ENCODE measurements around the gene ZNRF1. TPM values are rescaled to one million over a fixed set of nuclear protein-coding genes. Genes with fewer than 3 reads are reported as not detected.

ZNRF1 gene
- total RNA-seq, 1 experiment from 2014 or later = 55.1 TPM

GRCh38 chr16:75039941-75040340, 41.1 kb downstream of the ZNRF1 start:
- no peak for TF ChIP-seq CTCF (conservative IDR thresholded peaks at IDR 0.05; ENCODE audit: low read depth, low read length)
- TF ChIP-seq EZH2 (IDR thresholded peaks at IDR 0.05; ENCODE audit: borderline replicate concordance, low read depth, low read length, poor library complexity, severe bottlenecking) = no peak
- ChIA-PET CTCF (no interaction called here), POLR2A (ENCODE audit: low non-redundant PET) (no interaction called here)
- intact Hi-C loops (cut with micrococcal nuclease; ENCODE audit: unreplicated experiment) = loop anchor here (5.0 kb wide), 1 partner anchor 38 kb away; no protein-coding TSS in a partner anchor
- H3K4me3 ChIP-seq (ENCODE audit: low read depth, low read length, poor library complexity, severe bottlenecking) = no peak overlapping the region
- H3K27me3 ChIP-seq (replicated peaks; ENCODE audit: insufficient read depth, low read depth, low read length, poor library complexity) = no peaks in the 10 kb centered on the region
- H3K27ac ChIP-seq (ENCODE audit: low read depth, low read length, poor library complexity, severe bottlenecking) = no peak overlapping the region
- peaks cover 4% of the 10 kb centered on the region for H3K4me1 ChIP-seq (ENCODE audit: insufficient read depth, low read length, poor library complexity, severe bottlenecking)
- no peak for DNase-seq (ENCODE audit: low spot score)
- no peaks in the 10 kb centered on the region for H3K36me3 ChIP-seq (ENCODE audit: insufficient read depth, low read length, poor library complexity, severe bottlenecking)
- no TSS peak for BruUV-seq (replicated peaks)
- peaks cover 11% of the 10 kb centered on the region for H3K9me3 ChIP-seq (ENCODE audit: low read depth, low read length, poor library complexity, severe bottlenecking)

- Histone ChIP-seq H3K27ac (ENCODE audit: low read depth, low read length, poor library complexity, severe bottlenecking) (no peak overlapping the region), H3K4me1 (ENCODE audit: insufficient read depth, low read length, poor library complexity, severe bottlenecking) (peaks cover 16% of the 10 kb centered on the region)
- TF ChIP-seq CTCF (conservative IDR thresholded peaks at IDR 0.05; ENCODE audit: low read depth, low read length) (no peak), EZH2 (IDR thresholded peaks at IDR 0.05; ENCODE audit: borderline replicate concordance, low read depth, low read length, poor library complexity, severe bottlenecking) (no peak)
These were observed 43.8 kb downstream of the ZNRF1 start for GRCh38 chr16:75042426-75043174.

GRCh38 chr16:75043175-75043895, 44.5 kb downstream of the ZNRF1 start:
- Histone ChIP-seq H3K4me3 (ENCODE audit: low read depth, low read length, poor library complexity, severe bottlenecking) (no peak overlapping the region), H3K36me3 (ENCODE audit: insufficient read depth, low read length, poor library complexity, severe bottlenecking) (no peaks in the 10 kb centered on the region), H3K4me1 (ENCODE audit: insufficient read depth, low read length, poor library complexity, severe bottlenecking) (peaks cover 19% of the 10 kb centered on the region), H3K27ac (ENCODE audit: low read depth, low read length, poor library complexity, severe bottlenecking) (no peak overlapping the region), H3K27me3 (replicated peaks; ENCODE audit: insufficient read depth, low read depth, low read length, poor library complexity) (no peaks in the 10 kb centered on the region), H3K9me3 (ENCODE audit: low read depth, low read length, poor library complexity, severe bottlenecking) (peaks cover 2% of the 10 kb centered on the region)
- ChIA-PET CTCF (no interaction called here), POLR2A (ENCODE audit: low non-redundant PET) (interaction anchor here (0.6 kb wide), 1 partner anchor 515 kb away, joined by 8 read pairs; no protein-coding TSS in a partner anchor)
- BruUV-seq (replicated peaks) = no TSS peak
- intact Hi-C loops (cut with micrococcal nuclease; ENCODE audit: unreplicated experiment) = loop anchor here (5.0 kb wide), 1 partner anchor 41 kb away; no protein-coding TSS in a partner anchor
- no peak for DNase-seq (ENCODE audit: low spot score)
- TF ChIP-seq CTCF (conservative IDR thresholded peaks at IDR 0.05; ENCODE audit: low read depth, low read length) = no peak
- TF ChIP-seq EZH2 (IDR thresholded peaks at IDR 0.05; ENCODE audit: borderline replicate concordance, low read depth, low read length, poor library complexity, severe bottlenecking) = no peak

More at GRCh38 chr16:75042426-75043174, 43.8 kb downstream of the ZNRF1 start:
- intact Hi-C loops (cut with micrococcal nuclease; ENCODE audit: unreplicated experiment) = loop anchor here (5.0 kb wide), 1 partner anchor 40 kb away; no protein-coding TSS in a partner anchor
- H3K9me3 ChIP-seq (ENCODE audit: low read depth, low read length, poor library complexity, severe bottlenecking) = peaks cover 7% of the 10 kb centered on the region
- ChIA-PET POLR2A (ENCODE audit: low non-redundant PET) (no interaction called here), CTCF (no interaction called here)
- H3K27me3 ChIP-seq (replicated peaks; ENCODE audit: insufficient read depth, low read depth, low read length, poor library complexity) = no peaks in the 10 kb centered on the region
- DNase-seq (ENCODE audit: low spot score) = no peak
- no TSS peak for BruUV-seq (replicated peaks)
- H3K4me3 ChIP-seq (ENCODE audit: low read depth, low read length, poor library complexity, severe bottlenecking) = no peak overlapping the region
- no peaks in the 10 kb centered on the region for H3K36me3 ChIP-seq (ENCODE audit: insufficient read depth, low read length, poor library complexity, severe bottlenecking)
